Activated T-cell treated with anti-CD3 and anti-CD28 coated beads for 4 hours (primary cell): Measurements from ENCODE around the gene TENM3.

ENCODE experiments used
- DNase-seq: peaks from one replicate; pipeline ENCODE4 v3.0.0-alpha.2; 2020

TENM3 gene

GRCh38 chr4:182255441-182256190 is 12.4 kb downstream of the TENM3 start:
- no peak for DNase-seq

DNA sequence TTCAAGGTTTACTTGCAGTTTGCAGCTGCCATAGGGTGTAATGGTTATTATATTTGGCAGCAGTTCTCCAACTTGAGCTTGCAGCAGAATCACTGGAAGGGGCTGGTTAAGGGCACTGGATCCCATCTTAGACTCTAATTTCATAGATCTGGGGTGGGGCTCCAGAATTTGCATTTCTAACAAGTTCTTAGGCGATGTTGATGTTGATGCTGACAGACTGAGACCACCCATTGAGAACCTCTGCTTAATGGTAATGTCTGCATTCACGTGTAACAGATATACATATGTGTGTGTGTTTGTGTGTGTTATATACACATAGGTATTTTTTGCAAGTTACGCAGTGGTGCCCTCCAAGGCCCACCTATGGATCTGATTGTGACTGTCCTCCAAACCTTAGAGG is 13.8 kb downstream of the TENM3 start:
- DNase-seq = no peak

- DNase-seq = no peak
Measured at GRCh38 chr4:182257503-182257902, 14.3 kb downstream of the TENM3 start.

- DNase-seq = no peak
Measured at GRCh38 chr4:182258441-182259000, 15.3 kb downstream of the TENM3 start.

DNA sequence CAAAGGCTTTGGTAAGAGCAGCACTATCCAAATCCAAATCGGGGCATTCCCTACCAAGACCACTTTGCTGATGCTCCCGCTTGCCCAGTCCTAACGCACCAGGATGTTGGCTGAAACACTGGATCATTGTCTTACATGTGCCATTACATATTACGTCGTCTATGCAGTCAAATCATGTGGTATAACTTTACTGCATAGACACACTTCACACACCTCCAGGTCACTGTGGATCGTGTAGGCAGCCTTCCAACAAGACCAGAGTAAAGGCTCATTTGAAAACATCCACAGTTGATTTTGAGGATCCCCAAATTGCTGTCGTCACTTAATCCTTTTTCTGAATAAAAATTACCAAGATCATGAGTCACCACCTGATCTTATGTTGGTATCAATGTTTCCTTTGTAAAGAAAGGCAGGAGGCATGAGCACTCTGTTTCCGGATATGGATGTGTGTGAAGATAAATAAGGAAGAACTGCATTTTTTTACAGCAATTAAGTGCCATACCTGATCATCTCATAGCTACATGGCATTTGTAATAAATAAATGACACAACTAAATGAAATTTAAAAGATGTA is 18.5 kb downstream of the TENM3 start:
- DNase-seq = no peak

DNA sequence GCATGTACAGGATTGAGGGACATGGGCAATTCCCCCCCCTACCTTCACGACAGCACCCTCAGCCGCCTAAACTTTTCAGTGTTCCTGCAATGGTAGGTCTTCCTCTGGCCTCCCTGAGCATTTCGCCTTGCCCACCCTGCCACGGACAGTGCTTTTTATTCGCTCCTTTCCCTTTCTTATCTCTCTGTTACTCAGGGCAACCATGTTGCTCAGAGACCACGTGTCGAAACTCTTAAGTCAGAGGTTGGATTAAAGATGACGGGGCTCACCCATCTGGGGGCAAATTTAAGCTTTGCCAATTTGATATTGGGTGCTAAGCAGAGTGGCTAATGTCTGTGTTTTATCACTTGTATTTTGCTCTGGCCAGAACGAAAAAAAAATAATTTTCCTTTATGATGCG is 20.4 kb downstream of the TENM3 start:
- DNase-seq = no peak

GRCh38 chr4:182264139-182264752 is 21.0 kb downstream of the TENM3 start:
- DNase-seq = no peak

DNA sequence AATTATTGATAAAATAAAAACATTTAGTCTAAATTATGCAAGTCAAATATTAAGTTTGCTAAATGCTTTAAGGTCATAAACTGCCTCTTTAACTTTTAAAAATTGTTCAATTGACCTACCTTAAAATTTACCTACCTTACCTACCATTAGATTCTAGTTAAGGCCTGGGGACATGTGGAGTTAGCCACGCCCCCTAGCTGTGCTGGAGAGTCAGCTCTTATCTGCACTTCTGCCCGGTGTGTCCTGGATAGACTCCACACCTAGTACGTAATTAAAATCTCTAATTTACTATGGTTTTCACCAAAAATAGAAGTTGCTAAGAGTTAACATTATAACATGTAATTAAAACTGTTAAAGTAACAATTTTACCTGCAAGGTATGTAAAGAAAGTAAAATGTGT is 22.7 kb downstream of the TENM3 start:
- no peak for DNase-seq

DNA sequence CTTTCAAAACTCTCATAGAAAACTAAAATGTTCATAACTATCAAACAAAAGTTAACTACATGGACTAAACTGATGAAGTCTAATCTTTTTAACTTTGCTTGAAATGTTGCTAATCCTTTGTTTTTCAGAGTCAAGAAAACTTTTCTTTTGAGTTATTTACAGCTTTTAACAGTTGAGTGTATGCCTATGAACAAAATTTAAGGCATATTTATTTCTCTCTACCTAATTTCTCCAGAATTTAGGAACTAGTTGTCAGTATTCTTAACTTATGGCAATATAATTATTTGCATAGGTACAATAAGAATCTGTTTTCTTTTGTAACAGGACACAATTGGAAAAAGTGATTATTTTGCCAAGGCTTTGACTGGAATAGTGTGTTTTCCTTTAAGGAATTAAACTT is 23.8 kb downstream of the TENM3 start:
- no peak for DNase-seq

DNA sequence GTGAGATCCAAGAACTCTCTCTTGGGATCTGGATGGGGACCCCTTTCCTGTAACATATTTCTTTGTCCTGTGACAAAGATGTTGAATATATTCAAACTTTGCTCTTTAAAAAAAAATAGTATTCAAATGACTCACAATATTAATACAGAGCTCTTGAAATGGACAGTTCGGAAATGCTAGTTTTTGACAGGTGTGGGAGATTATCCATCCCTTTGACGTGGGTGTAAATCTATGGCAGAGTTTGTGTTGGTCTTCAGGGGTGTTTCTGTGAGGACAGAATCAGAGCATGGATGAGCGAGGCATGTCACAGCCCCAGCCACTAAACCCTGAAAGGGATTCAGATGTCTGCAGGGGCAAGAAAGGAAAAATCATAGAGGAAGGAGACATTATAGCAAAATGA is 25.8 kb downstream of the TENM3 start:
- no peak for DNase-seq

DNA sequence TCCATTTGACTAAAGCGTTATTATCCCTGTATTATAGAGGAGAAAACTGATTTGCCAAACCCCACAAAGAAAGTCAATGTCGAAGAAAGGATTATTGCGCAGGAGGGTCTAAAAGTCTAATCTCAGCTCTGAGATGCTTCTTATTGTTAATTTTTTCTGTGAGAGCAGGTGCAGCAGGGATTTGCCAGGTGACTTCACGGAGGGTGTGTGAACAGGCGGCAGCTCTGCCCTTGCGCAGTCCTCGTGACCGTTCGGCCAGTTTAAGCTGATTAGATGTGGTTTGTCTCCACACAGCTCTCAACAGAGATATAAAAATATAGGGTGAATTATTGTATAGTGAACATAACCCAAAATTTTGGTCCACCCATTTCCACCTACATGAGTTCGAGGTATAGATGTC is 28.5 kb downstream of the TENM3 start:
- DNase-seq = no peak

DNA sequence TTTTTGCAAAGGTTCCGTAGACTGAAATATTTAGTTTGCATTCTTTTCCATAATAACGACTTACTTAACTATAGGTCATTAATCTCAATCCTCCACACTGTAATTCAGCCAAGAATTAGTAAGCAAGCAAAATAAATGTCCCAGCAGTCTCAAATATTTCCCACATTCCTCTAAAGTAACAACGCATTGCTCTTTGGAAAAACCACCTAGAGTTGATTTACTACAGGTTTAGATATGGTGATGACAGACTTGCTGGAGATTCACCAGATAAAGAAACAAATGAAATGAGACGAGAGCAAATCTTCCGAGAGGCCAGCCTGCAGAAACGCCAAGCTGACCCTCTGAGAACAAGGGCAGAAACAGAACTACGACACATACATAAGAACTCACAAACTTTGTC is 28.9 kb downstream of the TENM3 start:
- no peak for DNase-seq

DNA sequence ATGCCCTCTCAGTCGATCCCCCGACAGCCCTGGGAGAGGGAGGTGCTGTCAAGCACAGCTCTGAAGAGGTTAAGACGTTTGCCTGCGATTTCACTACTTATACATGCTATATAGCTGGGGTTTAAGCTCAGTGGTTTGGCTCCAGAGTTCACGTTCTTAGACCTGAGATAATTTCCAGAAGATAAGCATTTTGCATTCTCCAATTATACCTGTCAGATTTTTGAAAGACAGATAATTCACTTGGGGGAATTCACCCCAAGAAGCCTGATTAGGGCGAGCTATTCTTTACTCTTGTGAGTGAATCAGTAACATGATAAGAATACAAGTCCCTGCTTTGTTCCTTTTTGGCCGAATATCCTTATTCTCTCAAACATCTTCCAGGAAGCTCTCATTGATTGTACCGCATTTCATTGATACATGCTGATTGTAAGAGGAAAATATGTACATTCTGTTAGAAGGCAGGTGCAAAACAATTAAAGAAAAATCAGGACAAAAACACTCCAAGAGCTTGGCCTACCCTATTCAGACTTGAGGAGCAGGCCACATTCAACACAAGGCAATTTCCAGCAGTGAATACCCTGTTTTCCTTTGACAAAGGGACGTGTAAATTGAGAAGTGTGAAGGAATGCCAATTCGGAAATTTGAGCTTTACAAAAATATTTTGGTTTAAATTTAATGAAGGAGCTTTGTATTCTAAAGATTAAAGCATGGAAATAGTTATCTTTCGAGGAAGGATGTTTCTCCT is 30.2 kb downstream of the TENM3 start:
- no peak for DNase-seq

DNA sequence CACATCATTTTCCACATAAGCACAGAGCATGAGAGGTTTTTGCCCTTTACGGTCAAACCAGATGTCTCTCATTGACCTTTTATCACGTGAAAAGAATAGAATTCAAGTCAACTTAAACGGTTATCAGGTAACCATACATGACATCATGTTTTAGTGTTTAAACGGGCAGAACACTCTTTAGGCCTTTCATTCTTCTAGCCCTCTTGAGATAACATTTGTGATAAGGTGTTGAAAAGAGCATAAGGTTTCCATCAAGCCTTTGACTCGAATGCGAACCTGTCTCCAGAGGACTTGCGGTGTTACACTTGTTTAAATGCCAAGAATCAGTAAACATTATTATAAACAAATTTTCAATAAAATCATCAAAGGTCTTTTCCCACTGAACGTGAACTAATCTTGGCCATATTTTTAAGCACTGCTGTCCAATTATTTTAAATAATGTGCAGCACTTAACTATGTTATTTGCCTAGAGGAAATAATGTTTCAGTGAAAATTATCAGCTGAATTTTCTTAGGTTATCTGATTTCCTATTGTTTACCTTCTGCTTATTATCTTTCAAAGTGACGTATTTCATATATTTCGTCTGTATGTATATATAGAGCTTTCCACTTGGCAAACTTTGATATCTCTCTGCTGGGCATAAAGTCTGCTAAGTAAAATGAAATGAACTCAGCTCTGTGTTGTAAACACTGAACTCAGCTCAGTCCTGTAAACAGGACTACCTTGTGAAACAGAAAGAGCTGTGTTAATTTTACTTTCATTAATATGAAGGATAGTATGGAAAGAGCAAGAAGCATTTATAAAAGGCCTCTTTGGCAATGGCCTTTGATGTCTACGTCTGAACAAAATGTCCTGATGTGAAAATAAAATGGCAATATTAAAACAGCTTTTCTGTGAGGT is 33.3 kb downstream of the TENM3 start:
- DNase-seq = no peak

- no peak for DNase-seq
Measured at GRCh38 chr4:182277377-182277776, 34.2 kb downstream of the TENM3 start.

DNA sequence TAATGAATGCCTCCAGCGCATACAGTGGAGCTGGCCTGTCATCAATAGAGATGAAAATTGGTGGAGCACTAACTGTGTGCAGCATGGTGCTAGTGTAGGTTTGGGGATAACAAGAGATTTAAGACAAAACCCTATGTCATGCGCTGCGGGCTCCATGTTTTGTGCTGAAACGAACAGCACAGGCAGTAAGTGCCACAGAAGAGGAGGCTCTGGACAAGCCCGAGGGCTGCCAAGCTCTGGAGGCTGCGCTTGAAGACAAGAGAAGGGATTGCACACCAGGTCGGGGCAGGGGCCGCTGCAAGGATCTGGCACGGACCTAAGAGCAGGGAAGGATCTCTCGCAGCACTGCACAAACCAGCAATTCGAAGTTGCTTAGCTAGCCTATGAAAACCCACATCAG is 35.5 kb downstream of the TENM3 start:
- DNase-seq = no peak

DNA sequence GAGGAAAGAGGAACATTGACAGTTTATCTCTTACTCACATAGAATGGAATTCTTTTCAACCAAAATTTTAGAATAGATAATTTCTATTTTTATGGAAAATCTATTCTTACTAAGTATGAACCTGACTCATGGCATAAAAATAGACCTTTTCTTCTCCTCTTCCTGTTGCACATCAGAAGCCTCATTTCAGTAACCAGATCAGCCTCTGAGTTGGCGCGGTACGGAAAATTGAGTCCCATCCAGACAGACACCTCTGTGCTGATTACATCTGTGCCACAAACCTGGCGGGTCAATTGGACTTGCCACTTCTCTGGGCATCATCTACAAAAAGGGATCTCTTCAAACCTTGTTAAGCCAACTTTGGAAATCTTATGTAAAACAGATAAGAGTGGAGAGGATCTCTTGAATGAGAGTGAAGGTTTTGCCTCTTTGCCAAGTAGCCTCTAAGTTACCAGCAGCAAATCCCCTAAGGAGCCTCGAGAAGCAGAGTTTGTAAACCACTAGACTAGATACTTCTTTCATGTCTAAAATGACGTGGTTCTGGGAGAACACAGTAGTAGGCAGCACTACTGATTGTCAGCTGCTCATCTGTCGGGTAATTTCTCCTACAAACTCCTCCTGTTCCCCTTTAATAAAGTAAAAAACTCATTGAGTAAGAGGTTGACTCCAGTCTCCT is 37.4 kb downstream of the TENM3 start:
- no peak for DNase-seq

DNA sequence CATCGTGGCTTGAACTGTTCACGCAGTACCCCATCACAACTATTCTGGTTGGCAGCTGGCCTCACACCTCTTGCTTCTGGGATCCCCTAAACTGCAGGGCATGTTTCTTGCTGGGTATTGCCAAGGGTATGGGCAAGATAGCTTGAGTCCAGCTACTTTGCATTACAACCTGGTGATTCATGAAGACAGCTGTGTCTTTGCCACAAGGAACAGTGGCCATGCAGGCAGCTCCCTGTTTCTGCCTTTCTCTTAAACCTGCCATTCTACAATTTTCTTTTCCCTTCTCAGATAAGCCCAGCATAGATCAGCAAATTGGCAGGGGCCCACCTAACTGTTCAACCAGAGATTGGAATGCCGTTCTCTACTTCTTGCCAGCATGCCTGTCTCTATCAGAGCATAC is 42.8 kb downstream of the TENM3 start:
- no peak for DNase-seq

DNA sequence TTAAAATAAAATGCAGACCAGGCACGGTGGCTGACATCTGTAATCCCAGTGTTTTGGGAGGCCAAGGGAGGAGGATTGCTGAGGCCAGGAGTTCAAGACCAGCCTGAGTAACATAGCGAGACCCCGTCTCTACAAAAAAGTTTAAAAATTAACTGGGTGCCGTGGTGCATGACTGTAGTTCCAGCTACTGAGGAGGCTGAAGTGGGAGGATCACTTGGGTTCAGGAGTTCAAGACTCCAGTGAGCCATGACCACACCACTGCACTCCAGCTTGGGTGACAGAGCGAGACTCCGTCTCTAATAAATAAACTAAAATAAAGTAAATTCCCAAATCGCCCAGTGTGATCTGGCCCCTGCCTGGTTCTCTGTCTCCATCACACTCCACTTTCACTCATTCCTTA is 43.7 kb downstream of the TENM3 start:
- no peak for DNase-seq

- no peak for DNase-seq
Measured at GRCh38 chr4:182288534-182288933, 45.3 kb downstream of the TENM3 start.

DNA sequence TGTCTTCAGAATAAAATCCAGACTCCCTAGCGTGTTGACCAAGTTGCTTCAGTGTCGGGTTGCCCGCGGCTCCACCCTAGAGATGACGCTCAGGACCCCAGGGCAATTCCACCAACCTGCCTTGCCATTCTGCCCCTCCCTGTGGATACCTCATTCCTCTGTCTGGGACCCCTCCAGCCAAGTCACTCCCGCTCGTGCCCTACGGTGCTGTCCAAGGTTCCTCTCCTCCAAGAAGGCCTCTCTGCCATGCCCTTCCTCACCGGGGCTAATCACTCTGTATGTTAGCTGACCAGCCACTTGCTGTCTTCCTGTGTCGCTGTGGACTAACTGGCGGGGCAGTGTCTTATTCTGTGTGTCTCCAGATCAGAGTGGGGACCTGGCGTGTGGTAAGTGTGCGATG is 46.6 kb downstream of the TENM3 start:
- no peak for DNase-seq

- DNase-seq = no peak
Measured at GRCh38 chr4:182291175-182291574, 48.0 kb downstream of the TENM3 start.
